ENCODE results near the gene STPG2.

Gene STPG2

DNA sequence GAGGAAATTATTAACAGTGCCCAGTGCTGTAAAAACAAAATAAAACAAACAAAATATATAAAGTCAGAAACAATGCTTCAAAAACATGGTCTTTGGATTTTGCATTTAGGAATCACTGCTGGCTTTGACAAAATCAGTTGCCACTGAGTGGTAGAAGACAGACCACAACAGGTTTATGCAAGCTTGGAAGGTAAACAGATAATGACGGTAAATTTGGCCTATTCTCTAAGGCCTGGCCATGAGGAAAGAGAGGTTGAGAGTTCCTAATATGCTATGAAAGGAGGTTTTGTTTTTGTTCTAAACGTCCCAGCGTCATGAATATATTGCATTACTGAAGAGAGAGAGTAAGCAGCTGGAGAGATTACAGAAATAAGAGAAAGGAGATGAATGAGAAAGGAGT lies 629.4 kb downstream of the STPG2 start:
- Histone ChIP-seq H3K4me3 (ENCODE audit: low read depth, low read length) (no peak overlapping the region), H3K36me3 (ENCODE audit: insufficient read depth, low read length) (no peaks in the 10 kb centered on the region), H2AFZ (ENCODE audit: low read length, unreplicated experiment) (no peak overlapping the region), H3K4me1 (ENCODE audit: control insufficient read depth, insufficient read depth, low read length, unreplicated experiment) (no peaks in the 10 kb centered on the region), H3K27me3 (ENCODE audit: insufficient read depth, low read length) (no peaks in the 10 kb centered on the region), H3K79me2 (ENCODE audit: control insufficient read depth, insufficient read depth, low read length, unreplicated experiment) (no peaks in the 10 kb centered on the region), H3K27ac (ENCODE audit: low read depth, low read length) (no peak overlapping the region)
